Kidney (tissue), 14 donors: ENCODE results near the gene CD37. TPM values are rescaled to one million over a fixed set of nuclear protein-coding genes. Genes with fewer than 3 reads are reported as not detected.

Experiments used
- DNase-seq, 5 donors: peaks; one replicate each; pipeline ENCODE4 v3.0.0-alpha.2; 2013 to 2020
- FAIRE-seq: peaks from 2 replicates; lab custom pipeline; 2012; peaks lifted over from hg19 to GRCh38; lab: Jason Lieb, UNC
- H3K27ac ChIP-seq, 2 donors: one replicate each; pipeline ENCODE4 v1.7.0; 2013; ENCODE audit warnings: low read depth in 2 of 2, low read length in 2 of 2, inconsistent platforms in 1 of 2
- H3K27me3 ChIP-seq: one replicate; pipeline ENCODE4 v1.7.1; 2013; ENCODE audit warnings: low read length, inconsistent platforms; ENCODE audit not compliant: control insufficient read depth, insufficient read depth
- H3K36me3 ChIP-seq, 3 donors: one replicate each; pipeline versions ENCODE4 v1.7.0 to v1.7.1; 2013; ENCODE audit warnings: low read length in 3 of 3, control low read depth in 1 of 3, inconsistent platforms in 1 of 3; ENCODE audit not compliant: insufficient read depth in 3 of 3, control insufficient read depth in 2 of 3
- H3K4me1 ChIP-seq, 3 donors: one replicate each; pipeline versions ENCODE4 v1.7.0 to v1.7.1; 2013; ENCODE audit warnings: low read length in 3 of 3, inconsistent platforms in 1 of 3, low read depth in 1 of 3; ENCODE audit not compliant: control insufficient read depth in 2 of 3, insufficient read depth in 2 of 3
- H3K4me3 ChIP-seq, 3 donors: one replicate each; pipeline versions ENCODE4 v1.7.0 to v1.8.1; 2013; ENCODE audit warnings: low read length in 3 of 3, control low read depth in 1 of 3, inconsistent platforms in 1 of 3
- H3K9ac ChIP-seq, 3 donors: one replicate each; pipeline versions ENCODE4 v1.7.0 to v1.7.1; 2013; ENCODE audit warnings: low read length in 3 of 3, control low read depth in 1 of 3, inconsistent platforms in 1 of 3
- H3K9me3 ChIP-seq, 3 donors: one replicate each; pipeline versions ENCODE4 v1.7.0 to v1.7.1; 2013; ENCODE audit warnings: low read length in 3 of 3, control low read depth in 1 of 3, inconsistent platforms in 1 of 3; ENCODE audit not compliant: control insufficient read depth in 2 of 3, insufficient read depth in 1 of 3
- intact Hi-C: fragments of 100-400 bp; cut with DNase I; formaldehyde crosslinking; loops from one replicate; pipeline ENCODE4 v1.11.1; 2022
- polyA plus RNA-seq: library from polyadenylated mRNA; stranded (reverse); fragments of 350-450 nt; fragmentation: Illumina TruSeq; extraction: RNeasy Lipid Tissue Mini Kit (QIAGEN cat#74804); gene quantifications from one replicate; pipeline ENCODE4 v1.2.3, GENCODE V29; 2014; ENCODE audit warnings: low read depth, low replicate concordance; ENCODE audit not compliant: insufficient read depth
- total RNA-seq: library from RNA; stranded (reverse); fragmentation: NEBNext Ultra II Directional; extraction: Animal tissue kit (Norgen Biotek cat#: 25700); gene quantifications from one replicate; pipeline ENCODE4 v1.2.1, GENCODE V29; 2021
- TF ChIP-seq, protein P1 (sequence below): IDR thresholded peaks from 3 replicates; pipeline ENCODE4 v1.5.1; 2012; ENCODE audit warnings: mild to moderate bottlenecking, moderate library complexity, borderline replicate concordance; ENCODE audit not compliant: insufficient read depth; ENCODE audit errors: extremely low read depth
- donor health status: control.
- donor health status: control.
- donor health status: control.
- donor health status: control.
- donor health status: control.
- donor health status: DM: yes; HTN: yes; CAD: no.
- donor health status: Normal renal cell carcinoma (clear cell type).

Gene CD37
- total and polyA plus RNA-seq, 2 donors from 2014 or later = 3.8 to 35.7 TPM

DNA sequence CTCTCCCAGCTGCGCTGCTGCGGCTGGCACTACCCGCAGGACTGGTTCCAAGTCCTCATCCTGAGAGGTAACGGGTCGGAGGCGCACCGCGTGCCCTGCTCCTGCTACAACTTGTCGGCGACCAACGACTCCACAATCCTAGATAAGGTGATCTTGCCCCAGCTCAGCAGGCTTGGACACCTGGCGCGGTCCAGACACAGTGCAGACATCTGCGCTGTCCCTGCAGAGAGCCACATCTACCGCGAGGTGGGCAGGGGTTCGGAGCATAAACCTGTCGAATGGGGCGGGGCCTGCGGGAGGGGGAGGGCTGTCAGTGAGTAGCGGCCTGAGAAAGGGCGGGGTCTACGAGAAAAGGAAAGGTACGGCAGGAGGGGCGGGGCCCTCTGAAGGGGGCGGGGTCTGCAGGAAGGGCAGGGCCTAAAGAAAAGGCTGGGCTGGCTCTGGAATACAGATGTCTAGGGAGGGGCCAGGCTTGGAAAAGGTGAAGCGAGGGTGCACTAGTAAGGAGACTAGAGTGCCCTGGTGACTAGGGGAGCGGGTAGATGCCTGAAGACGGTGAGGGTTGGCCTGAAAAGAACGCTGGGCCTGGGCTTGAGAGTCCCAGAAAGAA, 3.6 kb downstream of the CD37 start:
- peak overlapping the region; percentile 38 to 82 for H3K27ac ChIP-seq
- peaks cover 0 to 14% (median 0%) of the 10 kb centered on the region in 3 donors for H3K4me1 ChIP-seq
- TF ChIP-seq, protein P1, sequence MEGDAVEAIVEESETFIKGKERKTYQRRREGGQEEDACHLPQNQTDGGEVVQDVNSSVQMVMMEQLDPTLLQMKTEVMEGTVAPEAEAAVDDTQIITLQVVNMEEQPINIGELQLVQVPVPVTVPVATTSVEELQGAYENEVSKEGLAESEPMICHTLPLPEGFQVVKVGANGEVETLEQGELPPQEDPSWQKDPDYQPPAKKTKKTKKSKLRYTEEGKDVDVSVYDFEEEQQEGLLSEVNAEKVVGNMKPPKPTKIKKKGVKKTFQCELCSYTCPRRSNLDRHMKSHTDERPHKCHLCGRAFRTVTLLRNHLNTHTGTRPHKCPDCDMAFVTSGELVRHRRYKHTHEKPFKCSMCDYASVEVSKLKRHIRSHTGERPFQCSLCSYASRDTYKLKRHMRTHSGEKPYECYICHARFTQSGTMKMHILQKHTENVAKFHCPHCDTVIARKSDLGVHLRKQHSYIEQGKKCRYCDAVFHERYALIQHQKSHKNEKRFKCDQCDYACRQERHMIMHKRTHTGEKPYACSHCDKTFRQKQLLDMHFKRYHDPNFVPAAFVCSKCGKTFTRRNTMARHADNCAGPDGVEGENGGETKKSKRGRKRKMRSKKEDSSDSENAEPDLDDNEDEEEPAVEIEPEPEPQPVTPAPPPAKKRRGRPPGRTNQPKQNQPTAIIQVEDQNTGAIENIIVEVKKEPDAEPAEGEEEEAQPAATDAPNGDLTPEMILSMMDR = no peak
- no peaks in the 10 kb centered on the region for H3K27me3 ChIP-seq
- peaks cover 0 to 6% (median 4%) of the 10 kb centered on the region in 3 donors for H3K36me3 ChIP-seq
- FAIRE-seq (no peak), DNase-seq (peak; percentile 94 to 97 (median 95))
- H3K4me3 ChIP-seq = peak overlapping the region; percentile 36 to 59 (median 40)
- no peaks in the 10 kb centered on the region for H3K9me3 ChIP-seq
- intact Hi-C loops = no loop called here
- peak overlapping the region in 1 of 3 donors; percentile 14 for H3K9ac ChIP-seq

DNA sequence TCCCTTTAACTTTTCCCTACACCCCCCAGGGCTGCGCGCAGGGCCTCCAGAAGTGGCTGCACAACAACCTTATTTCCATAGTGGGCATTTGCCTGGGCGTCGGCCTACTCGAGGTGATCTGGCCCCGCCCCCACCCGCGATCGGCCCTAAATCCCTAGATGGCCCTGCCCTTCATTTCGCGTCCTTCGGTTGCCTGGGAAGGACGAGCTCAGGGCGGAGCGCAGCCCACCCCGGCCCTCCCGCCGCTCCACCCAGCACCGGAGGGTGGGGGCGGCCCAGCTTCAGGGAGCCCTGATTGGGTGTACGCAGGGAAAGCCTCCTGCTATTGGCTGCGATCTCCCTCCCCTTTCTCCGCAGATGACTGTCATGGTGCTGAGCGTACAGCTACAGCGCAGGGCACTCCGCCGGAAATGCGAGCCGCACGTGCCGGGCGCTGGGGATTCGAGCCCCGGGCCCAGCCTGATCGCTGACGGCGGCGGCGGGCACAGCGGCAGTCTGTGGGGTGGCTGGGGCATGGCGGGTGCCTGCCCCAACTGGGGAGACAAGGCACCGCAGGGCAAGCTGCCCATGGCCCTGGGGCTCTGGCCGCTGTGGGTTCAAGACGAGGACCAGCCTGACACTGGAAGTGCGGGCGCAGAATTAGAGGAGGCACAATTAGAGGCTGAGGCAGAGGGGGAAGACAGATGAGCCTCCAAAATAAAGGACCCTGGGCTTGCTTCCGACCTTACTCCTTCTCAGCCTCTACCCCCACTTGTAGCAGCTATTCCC, 4.3 kb downstream of the CD37 start:
- TF ChIP-seq, protein P1 = no peak
- Histone ChIP-seq H3K4me3 (peak overlapping the region; percentile 36 to 69 (median 67)), H3K9ac (peak overlapping the region in 2 of 3 donors; percentile 48 to 75), H3K9me3 (no peaks in the 10 kb centered on the region), H3K27me3 (no peaks in the 10 kb centered on the region), H3K36me3 (peaks cover 0 to 6% (median 4%) of the 10 kb centered on the region in 3 donors), H3K4me1 (peaks cover 0 to 14% (median 0%) of the 10 kb centered on the region in 3 donors), H3K27ac (peak overlapping the region; percentile 96 to 97)
- FAIRE-seq (no peak), DNase-seq (peak; percentile 94 to 98 (median 96))
- intact Hi-C loops = no loop called here

DNA sequence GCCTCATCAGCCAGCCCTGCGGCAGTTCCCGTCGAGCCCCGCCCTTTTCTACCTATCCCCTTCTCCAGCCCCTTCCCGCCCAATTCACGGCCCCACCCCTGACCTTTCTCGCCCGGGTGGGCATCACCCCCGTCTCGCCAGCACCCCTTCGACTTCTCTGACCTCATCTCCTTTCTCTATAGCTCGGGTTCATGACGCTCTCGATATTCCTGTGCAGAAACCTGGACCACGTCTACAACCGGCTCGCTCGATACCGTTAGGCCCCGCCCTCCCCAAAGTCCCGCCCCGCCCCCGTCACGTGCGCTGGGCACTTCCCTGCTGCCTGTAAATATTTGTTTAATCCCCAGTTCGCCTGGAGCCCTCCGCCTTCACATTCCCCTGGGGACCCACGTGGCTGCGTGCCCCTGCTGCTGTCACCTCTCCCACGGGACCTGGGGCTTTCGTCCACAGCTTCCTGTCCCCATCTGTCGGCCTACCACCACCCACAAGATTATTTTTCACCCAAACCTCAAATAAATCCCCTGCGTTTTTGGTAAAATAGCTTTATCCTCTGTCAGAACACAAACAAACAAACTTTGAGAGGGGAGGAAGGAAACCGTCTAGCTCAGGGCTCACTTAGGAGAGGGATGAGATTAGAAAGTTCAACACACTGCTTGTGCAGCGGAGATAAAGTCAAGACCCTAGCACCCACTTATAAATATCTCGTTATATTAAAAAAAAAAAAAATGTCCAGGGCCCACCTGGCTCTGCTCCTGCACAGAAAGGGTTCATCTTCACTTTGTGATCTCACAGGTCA, 5.1 kb downstream of the CD37 start:
- intact Hi-C loops = no loop called here
- peak overlapping the region in 2 of 3 donors; percentile 48 to 75 for H3K9ac ChIP-seq
- H3K4me1 ChIP-seq = peaks cover 0 to 14% (median 0%) of the 10 kb centered on the region in 3 donors
- TF ChIP-seq, protein P1 = no peak
- FAIRE-seq (no peak), DNase-seq (peak; percentile 75 to 96 (median 82))
- H3K9me3 ChIP-seq = no peaks in the 10 kb centered on the region
- H3K27ac ChIP-seq = peak overlapping the region; percentile 96 to 97
- H3K27me3 ChIP-seq = no peaks in the 10 kb centered on the region
- peaks cover 0 to 6% (median 4%) of the 10 kb centered on the region in 3 donors for H3K36me3 ChIP-seq
- peak overlapping the region in 2 of 3 donors; percentile 67 to 69 for H3K4me3 ChIP-seq
